Erythroblast (primary cell): ENCODE measurements around the gene GEMIN4.

ENCODE experiments used
- GATA1 ChIP-seq: IDR thresholded peaks from 2 replicates; pipeline ENCODE4 v1.6.1; 2011; ENCODE audit warnings: low read depth, mild to moderate bottlenecking, control low read depth, low read length, moderate library complexity
- POLR2A ChIP-seq: IDR thresholded peaks from 2 replicates; pipeline ENCODE4 v1.6.1; 2011; ENCODE audit warnings: mild to moderate bottlenecking, low read length

- no peak for TF ChIP-seq POLR2A
- TF ChIP-seq GATA1 = no peak
Measured at GRCh38 chr17:704111-704864, 47.8 kb downstream of the GEMIN4 start.
